Kidney epithelial cell (primary cell): ENCODE measurements around the gene NTN1. TPM values are rescaled to one million over a fixed set of nuclear protein-coding genes. Genes with fewer than 3 reads are reported as not detected.

Experiments
- DNase-seq: peaks from one replicate; pipeline ENCODE4 v3.0.0-alpha.2; 2010; ENCODE audit warnings: low read depth
- H3K27me3 ChIP-seq: 2 replicates; pipeline ENCODE4 v1.6.0; 2011; ENCODE audit warnings: low read length; ENCODE audit not compliant: control insufficient read depth, insufficient read depth
- H3K36me3 ChIP-seq: 2 replicates; pipeline ENCODE4 v1.5.1; 2011; ENCODE audit warnings: low read length; ENCODE audit not compliant: control insufficient read depth, insufficient read depth
- H3K4me3 ChIP-seq: 2 replicates; pipeline ENCODE4 v1.5.1; 2011; ENCODE audit warnings: low read depth, mild to moderate bottlenecking, control low read depth, low read length
- total RNA-seq: library from RNA; depleted of rRNA; stranded (reverse); fragments of >200 nt; gene quantifications from 2 replicates; pipeline ENCODE4 v1.2.3, GENCODE V29; 2015
- TF ChIP-seq, protein P1 (sequence below): IDR thresholded peaks from 2 replicates; pipeline ENCODE4 v1.5.1; 2011; ENCODE audit warnings: mild to moderate bottlenecking, moderate library complexity, low read length, control low read depth, inconsistent platforms; ENCODE audit not compliant: insufficient read depth, poor library complexity, severe bottlenecking

The NTN1 gene
- total RNA-seq, 1 donor from 2014 or later = 15.2 TPM

- Histone ChIP-seq H3K4me3 (no peak overlapping the region), H3K27me3 (no peaks in the 10 kb centered on the region), H3K36me3 (no peaks in the 10 kb centered on the region)
- DNase-seq = no peak
- TF ChIP-seq, protein P1, sequence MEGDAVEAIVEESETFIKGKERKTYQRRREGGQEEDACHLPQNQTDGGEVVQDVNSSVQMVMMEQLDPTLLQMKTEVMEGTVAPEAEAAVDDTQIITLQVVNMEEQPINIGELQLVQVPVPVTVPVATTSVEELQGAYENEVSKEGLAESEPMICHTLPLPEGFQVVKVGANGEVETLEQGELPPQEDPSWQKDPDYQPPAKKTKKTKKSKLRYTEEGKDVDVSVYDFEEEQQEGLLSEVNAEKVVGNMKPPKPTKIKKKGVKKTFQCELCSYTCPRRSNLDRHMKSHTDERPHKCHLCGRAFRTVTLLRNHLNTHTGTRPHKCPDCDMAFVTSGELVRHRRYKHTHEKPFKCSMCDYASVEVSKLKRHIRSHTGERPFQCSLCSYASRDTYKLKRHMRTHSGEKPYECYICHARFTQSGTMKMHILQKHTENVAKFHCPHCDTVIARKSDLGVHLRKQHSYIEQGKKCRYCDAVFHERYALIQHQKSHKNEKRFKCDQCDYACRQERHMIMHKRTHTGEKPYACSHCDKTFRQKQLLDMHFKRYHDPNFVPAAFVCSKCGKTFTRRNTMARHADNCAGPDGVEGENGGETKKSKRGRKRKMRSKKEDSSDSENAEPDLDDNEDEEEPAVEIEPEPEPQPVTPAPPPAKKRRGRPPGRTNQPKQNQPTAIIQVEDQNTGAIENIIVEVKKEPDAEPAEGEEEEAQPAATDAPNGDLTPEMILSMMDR = no peak
These were observed 52.8 kb downstream of the NTN1 start for GRCh38 chr17:9074131-9074530.

DNA sequence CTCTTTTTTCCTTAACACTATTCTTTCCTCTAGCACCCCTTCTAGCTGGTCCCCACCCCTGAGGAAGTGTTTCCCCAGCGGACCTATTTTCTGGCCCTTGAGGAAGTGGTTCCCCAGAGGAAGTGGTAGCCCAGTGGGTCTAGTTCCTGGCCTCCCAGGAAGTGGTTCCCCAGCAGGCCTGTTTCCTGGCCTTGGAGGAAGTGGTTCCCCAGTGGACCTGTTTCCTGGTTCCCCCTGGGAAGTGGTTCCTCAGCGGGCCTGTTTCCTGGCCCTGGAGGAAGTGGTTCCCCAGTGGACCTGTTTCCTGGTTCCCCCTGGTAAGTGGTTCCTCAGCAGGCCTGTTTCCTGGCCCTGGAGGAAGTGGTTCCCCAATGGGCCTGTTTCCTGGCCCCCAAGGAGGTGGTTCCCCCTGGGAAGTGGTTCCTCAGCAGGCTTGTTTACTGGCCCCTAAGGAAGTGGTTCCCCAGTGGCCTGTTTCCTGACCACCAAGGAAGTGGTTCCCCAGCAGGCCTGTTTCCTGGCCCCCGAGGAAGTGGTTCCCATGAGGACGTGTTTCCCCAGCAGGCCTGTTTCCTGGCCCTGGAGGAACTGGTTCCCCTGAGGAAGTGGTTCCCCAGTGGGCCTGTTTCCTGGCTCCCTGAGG lies 58.3 kb downstream of the NTN1 start:
- DNase-seq = no peak
- H3K4me3 ChIP-seq = no peak overlapping the region
- H3K27me3 ChIP-seq = no peaks in the 10 kb centered on the region
- TF ChIP-seq, protein P1 = no peak
- no peaks in the 10 kb centered on the region for H3K36me3 ChIP-seq

- Histone ChIP-seq H3K4me3 (no peak overlapping the region), H3K36me3 (no peaks in the 10 kb centered on the region), H3K27me3 (no peaks in the 10 kb centered on the region)
- DNase-seq = no peak
- TF ChIP-seq, protein P1 = no peak
These were observed 59.1 kb downstream of the NTN1 start for GRCh38 chr17:9080296-9080914.

DNA sequence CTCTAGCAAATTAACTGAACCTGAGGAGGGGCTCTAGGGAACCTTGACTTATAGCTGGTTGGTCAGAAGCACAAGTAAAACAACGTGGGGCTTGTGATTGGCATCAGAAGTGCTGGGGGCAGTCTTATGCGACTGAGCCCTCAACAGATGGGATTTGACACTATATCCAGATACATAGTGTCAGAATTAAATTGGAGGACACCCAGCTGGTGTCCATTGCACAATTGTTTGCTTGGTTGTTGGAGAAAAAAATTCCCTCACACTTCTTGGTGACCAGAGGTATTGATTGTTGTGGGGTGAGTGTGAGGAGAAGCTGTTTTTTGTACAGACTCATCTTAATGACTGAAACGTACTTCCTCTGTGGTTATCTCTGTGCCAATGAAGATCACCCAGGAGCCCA lies 59.7 kb downstream of the NTN1 start:
- Histone ChIP-seq H3K36me3 (no peaks in the 10 kb centered on the region), H3K27me3 (no peaks in the 10 kb centered on the region), H3K4me3 (no peak overlapping the region)
- TF ChIP-seq, protein P1 = no peak
- no peak for DNase-seq

DNA sequence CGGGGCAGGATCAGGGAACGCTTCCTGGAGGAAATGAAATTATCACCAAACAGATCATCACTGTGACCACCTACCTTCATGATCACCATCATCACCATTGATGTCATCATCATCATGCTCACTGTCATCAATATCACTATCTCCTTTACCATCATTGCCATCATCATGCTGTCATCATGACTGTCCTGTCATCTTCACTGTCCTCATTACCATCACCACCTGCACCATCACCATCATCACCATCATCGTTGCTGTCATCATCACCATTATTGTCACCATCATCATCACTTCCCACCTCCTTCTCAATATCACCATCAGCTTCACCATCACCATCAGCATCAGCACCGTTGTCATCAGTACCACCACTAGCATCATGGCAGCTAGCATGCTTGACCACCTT lies 65.3 kb downstream of the NTN1 start:
- H3K36me3 ChIP-seq = no peaks in the 10 kb centered on the region
- TF ChIP-seq, protein P1 = no peak
- no peak overlapping the region for H3K4me3 ChIP-seq
- DNase-seq = no peak
- no peaks in the 10 kb centered on the region for H3K27me3 ChIP-seq

- TF ChIP-seq, protein P1 = no peak
- H3K27me3 ChIP-seq = no peaks in the 10 kb centered on the region
- DNase-seq = no peak
- H3K36me3 ChIP-seq = no peaks in the 10 kb centered on the region
- no peak overlapping the region for H3K4me3 ChIP-seq
These were observed 66.6 kb downstream of the NTN1 start for GRCh38 chr17:9087921-9088320.
